Neural cell (in vitro differentiated cells): ENCODE data around the gene ITGA3. TPM values are rescaled to one million over a fixed set of nuclear protein-coding genes. Genes with fewer than 3 reads are reported as not detected.

Source experiments
- H2AFZ ChIP-seq: fragments of 200-600, 300-800 bp; sonication (generic), shearing (Covaris generic); 2 replicates; pipeline ENCODE4 v1.6.0; 2014; ENCODE audit warnings: low read depth, mild to moderate bottlenecking, antibody characterized with exemption, low read length, moderate library complexity
- H3F3A ChIP-seq: fragments of 200-600 bp; shearing (Covaris generic); 2 replicates; pipeline ENCODE4 v1.6.1; 2016; ENCODE audit warnings: mild to moderate bottlenecking, moderate library complexity, mixed read lengths, antibody characterized with exemption, low read length; ENCODE audit not compliant: insufficient read depth, poor library complexity, severe bottlenecking
- H3K27ac ChIP-seq: fragments of 200-600, 300-800 bp; sonication (generic), shearing (Covaris generic); 2 replicates; pipeline ENCODE4 v1.5.1; 2014; ENCODE audit warnings: mild to moderate bottlenecking, low read length, moderate library complexity
- H3K27me3 ChIP-seq: fragments of 300-800, 200-600 bp; sonication (generic), shearing (Covaris generic); 2 replicates; pipeline ENCODE4 v1.6.0; 2014; ENCODE audit warnings: mild to moderate bottlenecking, low read depth, low read length, moderate library complexity; ENCODE audit not compliant: insufficient read depth
- H3K36me3 ChIP-seq: fragments of 300-800, 200-600 bp; sonication (generic), shearing (Covaris generic); 2 replicates; pipeline ENCODE4 v1.5.1; 2014; ENCODE audit warnings: mild to moderate bottlenecking, antibody characterized with exemption, low read length, moderate library complexity; ENCODE audit not compliant: insufficient read depth
- H3K4me2 ChIP-seq: fragments of 300-800, 200-600 bp; sonication (generic), shearing (Covaris generic); 2 replicates; pipeline ENCODE4 v1.6.0; 2014; ENCODE audit warnings: mild to moderate bottlenecking, low read length
- H3K4me3 ChIP-seq: fragments of 300-800, 200-600 bp; sonication (generic), shearing (Covaris generic); 2 replicates; pipeline ENCODE4 v1.5.1; 2014; ENCODE audit warnings: mild to moderate bottlenecking, low read length, moderate library complexity
- H3K79me2 ChIP-seq: fragments of 200-600 bp; shearing (Covaris generic); replicated peaks from 2 replicates; pipeline ENCODE4 v1.6.0; 2014; ENCODE audit warnings: mild to moderate bottlenecking, low read length, moderate library complexity; ENCODE audit not compliant: insufficient read depth
- H3K9ac ChIP-seq: fragments of 300-800, 200-600 bp; sonication (generic), shearing (Covaris generic); 2 replicates; pipeline ENCODE4 v1.6.1; 2016; ENCODE audit warnings: mild to moderate bottlenecking, low read length, mixed read lengths
- H3K9me2 ChIP-seq: fragments of 200-600 bp; shearing (Covaris generic); 2 replicates; pipeline ENCODE4 v1.6.1; 2016; ENCODE audit warnings: mild to moderate bottlenecking, low read length, mixed read lengths; ENCODE audit not compliant: insufficient read depth
- H3K9me3 ChIP-seq: fragments of 200-600, 300-800 bp; sonication (generic), shearing (Covaris generic); 2 replicates; pipeline ENCODE4 v1.6.1; 2016; ENCODE audit warnings: mild to moderate bottlenecking, mixed run types, low read length, moderate library complexity, mixed read lengths
- H4K20me1 ChIP-seq: fragments of 200-600 bp; shearing (Covaris generic); 2 replicates; pipeline ENCODE4 v1.6.1; 2016; ENCODE audit warnings: mild to moderate bottlenecking, mixed run types; ENCODE audit not compliant: insufficient read depth
- CTCF ChIP-seq: fragments of 450-650 bp; IDR thresholded peaks from 2 replicates; pipeline ENCODE4 v1.5.1; 2014; ENCODE audit warnings: antibody characterized with exemption, mild to moderate bottlenecking, moderate library complexity; ENCODE audit not compliant: poor library complexity, severe bottlenecking
- EP300 ChIP-seq: fragments of 450-650 bp; conservative IDR thresholded peaks from 2 replicates; pipeline ENCODE4 v1.6.1; 2014; ENCODE audit warnings: antibody characterized with exemption, mild to moderate bottlenecking, moderate library complexity; ENCODE audit not compliant: poor library complexity, severe bottlenecking
- EZH2 ChIP-seq: fragments of 200-600, 300-800 bp; shearing (Covaris generic), sonication (generic); IDR thresholded peaks from 2 replicates; pipeline ENCODE4 v1.6.1; 2014; ENCODE audit warnings: antibody characterized with exemption, low read length, borderline replicate concordance, mild to moderate bottlenecking; ENCODE audit not compliant: insufficient read depth, poor library complexity, severe bottlenecking
- MXI1 ChIP-seq: fragments of 450-650 bp; conservative IDR thresholded peaks from 2 replicates; pipeline ENCODE4 v1.6.1; 2014; ENCODE audit warnings: antibody characterized with exemption, mild to moderate bottlenecking; ENCODE audit not compliant: poor library complexity, severe bottlenecking
- POLR2AphosphoS5 ChIP-seq: IDR thresholded peaks from 2 replicates; pipeline ENCODE4 v1.6.1; 2012
- RAD21 ChIP-seq: fragments of 450-650 bp; conservative IDR thresholded peaks from 2 replicates; pipeline ENCODE4 v1.6.1; 2014; ENCODE audit warnings: antibody characterized with exemption, mild to moderate bottlenecking, moderate library complexity
- REST ChIP-seq: IDR thresholded peaks from 2 replicates; pipeline ENCODE4 v1.6.1; 2012; ENCODE audit warnings: borderline replicate concordance
- SMC3 ChIP-seq: fragments of 450-650 bp; conservative IDR thresholded peaks from 2 replicates; pipeline ENCODE4 v1.6.1; 2014; ENCODE audit warnings: antibody characterized with exemption, mild to moderate bottlenecking, moderate library complexity; ENCODE audit not compliant: poor library complexity
- TAF1 ChIP-seq: IDR thresholded peaks from 2 replicates; pipeline ENCODE4 v1.6.1; 2012; ENCODE audit warnings: low read depth
- polyA plus RNA-seq: library from polyadenylated mRNA; depleted of rRNA; stranded (reverse); fragments of >200 nt; gene quantifications from 2 replicates; pipeline ENCODE4 v1.2.3, GENCODE V29; 2014

ITGA3 gene
- polyA plus RNA-seq, 1 donor from 2014 or later, result 33.0 TPM

- no peak for TF ChIP-seq SMC3
- no peak for TF ChIP-seq POLR2AphosphoS5
- no peak for TF ChIP-seq EP300
- TF ChIP-seq RAD21, result no peak
- no peak for TF ChIP-seq EZH2
- TF ChIP-seq CTCF, result no peak
- no peak for TF ChIP-seq REST
- no peak for TF ChIP-seq MXI1
- TF ChIP-seq TAF1, result no peak
- Histone ChIP-seq H4K20me1 (no peaks in the 10 kb centered on the region), H3K27ac (peak overlapping the region; percentile 63), H3K9me3 (no peaks in the 10 kb centered on the region), H3K79me2 (no peaks in the 10 kb centered on the region), H3K27me3 (no peaks in the 10 kb centered on the region), H3K9me2 (no peaks in the 10 kb centered on the region), H2AFZ (no peak overlapping the region), H3K9ac (peak overlapping the region; percentile 58), H3K4me3 (peak overlapping the region; percentile 48), H3K36me3 (no peaks in the 10 kb centered on the region), H3K4me2 (no peak overlapping the region), H3F3A (no peaks in the 10 kb centered on the region)
Observed at GRCh38 chr17:50101346-50102163, 45.6 kb downstream of the ITGA3 start.

- peak overlapping the region; percentile 58 for H3K9ac ChIP-seq
- H3K9me2 ChIP-seq, result no peaks in the 10 kb centered on the region
- no peaks in the 10 kb centered on the region for H4K20me1 ChIP-seq
- H3K9me3 ChIP-seq, result no peaks in the 10 kb centered on the region
- H3K4me3 ChIP-seq, result no peak overlapping the region
- no peak overlapping the region for H2AFZ ChIP-seq
- no peak overlapping the region for H3K4me2 ChIP-seq
- no peaks in the 10 kb centered on the region for H3K36me3 ChIP-seq
- TF ChIP-seq REST (no peak), CTCF (no peak), MXI1 (no peak), EP300 (no peak), POLR2AphosphoS5 (no peak), SMC3 (no peak), EZH2 (no peak), TAF1 (no peak), RAD21 (no peak)
- H3K27me3 ChIP-seq, result no peaks in the 10 kb centered on the region
- no peaks in the 10 kb centered on the region for H3F3A ChIP-seq
- no peaks in the 10 kb centered on the region for H3K79me2 ChIP-seq
- H3K27ac ChIP-seq, result peak overlapping the region; percentile 63
Observed at GRCh38 chr17:50102164-50102991, 46.5 kb downstream of the ITGA3 start.
